Head of caudate nucleus (tissue), 42 donors: ENCODE results near the gene KCNH8.
"Not testable (repeated sequence)": the region's sequence is repeated elsewhere in the genome, so short reads cannot be mapped to it uniquely, and the experiment has no call there.

Source experiments
- DNase-seq, 42 donors: peaks; one replicate each; pipeline versions ENCODE4 v3.0.0 to v3.0.0-alpha.2; 2020 to 2021; ENCODE audit warnings: mixed read lengths in 7 of 42
- intact Hi-C: fragments of 100-400 bp; cut with DNase I; formaldehyde crosslinking; loops from one replicate; pipeline ENCODE4 v1.15.0; 2022

Gene KCNH8

DNA sequence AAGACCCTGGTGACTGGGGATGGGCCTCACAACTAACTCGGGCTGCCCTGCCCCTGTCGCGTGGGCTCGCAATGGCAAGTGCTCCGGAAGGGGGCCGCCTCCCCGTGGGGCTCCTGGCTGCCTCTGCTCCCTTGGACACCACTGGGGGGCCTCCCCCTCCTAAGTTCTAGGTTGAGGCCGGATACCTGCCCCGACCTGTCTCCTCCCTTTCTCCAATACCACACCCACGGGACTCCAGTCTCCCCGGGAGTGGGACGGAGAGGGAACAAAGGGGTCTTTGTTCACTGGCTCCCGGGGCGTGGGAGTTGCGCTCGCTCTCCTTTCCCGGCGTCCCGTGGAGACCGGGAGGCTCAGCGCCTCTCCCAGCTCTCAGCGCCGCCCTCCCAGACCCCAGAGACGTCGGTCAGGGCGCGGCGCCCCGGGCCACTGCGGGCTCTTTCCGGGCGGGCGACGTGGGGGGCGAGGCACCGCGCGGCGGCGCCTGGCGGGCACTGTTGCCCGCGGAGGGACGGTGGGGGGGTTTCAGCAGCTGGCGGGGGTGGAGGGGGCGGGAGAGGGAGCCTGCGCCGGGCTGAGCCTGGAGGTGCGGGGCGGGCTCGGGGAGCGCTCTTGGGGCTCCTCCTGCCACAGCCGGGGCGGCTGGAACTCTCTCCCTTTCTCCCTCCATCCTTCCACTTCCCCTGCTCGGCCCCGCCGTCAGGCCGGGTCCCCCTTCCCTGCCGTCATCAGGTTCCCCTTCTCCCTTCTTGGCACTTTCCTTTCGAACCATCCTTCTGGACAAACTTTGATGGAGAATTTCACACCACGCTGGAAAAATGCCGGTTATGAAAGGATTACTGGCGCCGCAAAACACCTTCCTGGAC lies at the start of gene KCNH8:
KCNH8 (plus strand) TSS at position 606 of the 863 bp plus-strand sequence; CDS start at position 816, 210 bp downstream.
- intact Hi-C loops: loop anchor here (5.0 kb wide), 1 partner anchor 49 kb away; no protein-coding TSS in a partner anchor
- DNase-seq: peak; percentile 43 to 90 (median 74)

DNA sequence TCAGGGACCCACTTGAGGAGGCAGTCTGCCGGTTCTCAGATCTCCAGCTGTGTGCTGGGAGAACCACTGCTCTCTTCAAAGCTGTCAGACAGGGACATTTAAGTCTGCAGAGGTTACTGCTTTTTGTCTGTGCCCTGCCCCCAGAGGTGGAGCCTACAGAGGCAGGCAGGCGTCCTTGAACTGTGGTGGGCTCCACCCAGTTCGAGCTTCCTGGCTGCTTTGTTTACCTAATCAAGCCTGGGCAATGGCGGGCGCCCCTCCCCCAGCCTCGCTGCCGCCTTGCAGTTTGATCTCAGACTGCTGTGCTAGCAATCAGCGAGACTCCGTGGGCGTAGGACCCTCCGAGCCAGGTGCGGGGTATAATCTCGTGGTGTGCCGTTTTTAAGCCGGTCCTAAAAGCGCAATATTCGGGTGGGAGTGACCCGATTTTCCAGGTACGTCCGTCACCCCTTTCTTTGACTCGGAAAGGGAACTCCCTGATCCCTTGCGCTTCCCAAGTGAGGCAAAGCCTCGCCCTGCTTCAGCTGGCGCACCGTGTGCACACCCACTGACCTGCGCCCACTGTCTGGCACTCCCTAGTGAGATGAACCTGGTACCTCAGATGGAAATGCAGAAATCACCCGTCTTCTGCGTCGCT lies 45.5 kb upstream of the KCNH8 start:
- DNase-seq: peak in 2 of 42 donors; percentile 4 to 11
- intact Hi-C loops: not testable (repeated sequence)

DNA sequence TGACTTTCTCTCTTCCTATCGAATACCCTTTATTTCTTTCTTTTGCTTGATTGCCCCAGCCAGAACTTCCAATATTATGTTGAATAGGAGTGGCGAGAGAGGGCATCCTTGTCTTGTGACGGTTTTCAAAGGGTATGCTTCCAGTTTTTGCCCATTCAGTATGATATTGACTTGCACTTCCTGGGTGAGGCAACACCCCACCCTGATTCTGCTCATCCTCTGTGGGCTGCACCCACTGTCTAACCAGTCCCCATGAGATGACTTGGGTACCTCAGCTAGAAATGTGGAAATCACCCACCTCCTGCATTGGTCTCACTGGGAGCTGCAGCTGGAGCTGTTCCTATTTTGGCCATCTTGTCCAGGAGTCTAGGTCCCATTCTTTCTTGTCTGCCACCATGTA lies 44.8 kb upstream of the KCNH8 start:
- intact Hi-C loops: no loop called here

DNA sequence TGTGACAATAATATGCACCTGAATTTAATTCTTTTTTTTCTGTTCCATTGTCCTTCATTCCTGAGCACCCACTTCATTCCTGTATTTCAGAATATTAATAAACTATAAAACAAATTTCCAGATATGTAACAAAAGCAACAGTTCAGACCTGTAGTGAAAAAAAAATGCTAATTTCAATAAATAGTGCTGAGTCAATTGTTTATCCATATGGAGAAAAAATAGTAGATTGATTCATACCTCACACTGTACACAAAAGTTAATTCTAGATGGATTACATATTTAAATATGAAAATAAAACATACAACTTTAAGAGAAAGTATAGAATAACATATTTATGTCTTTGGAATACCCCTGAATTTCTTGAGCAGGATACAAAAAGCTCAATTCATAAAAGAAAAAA lies 43.9 kb upstream of the KCNH8 start:
- intact Hi-C loops: no loop called here
- no peak for DNase-seq

More for the DNA sequence above, 44.8 kb upstream of the KCNH8 start:
- no peak for DNase-seq

DNA sequence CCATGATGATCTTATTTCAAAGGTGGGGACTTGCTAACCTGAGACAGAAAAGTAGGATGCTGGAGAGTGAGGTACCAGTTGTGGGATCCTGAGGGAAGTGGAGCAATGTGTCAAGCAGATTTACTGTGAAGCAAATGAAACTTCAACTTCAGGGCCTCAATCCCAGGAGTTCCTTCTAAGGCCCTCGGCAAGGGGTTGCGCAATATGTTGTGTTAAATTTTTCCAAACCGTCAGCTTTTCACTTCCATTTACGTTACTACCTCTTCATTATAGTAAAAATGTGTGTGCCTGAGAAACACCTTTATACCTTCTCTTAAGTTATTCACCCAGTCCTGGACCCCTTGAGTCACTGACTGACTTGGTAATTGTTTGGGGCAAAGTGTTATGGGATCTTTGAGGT lies 42.5 kb upstream of the KCNH8 start:
- no peak for DNase-seq

DNA sequence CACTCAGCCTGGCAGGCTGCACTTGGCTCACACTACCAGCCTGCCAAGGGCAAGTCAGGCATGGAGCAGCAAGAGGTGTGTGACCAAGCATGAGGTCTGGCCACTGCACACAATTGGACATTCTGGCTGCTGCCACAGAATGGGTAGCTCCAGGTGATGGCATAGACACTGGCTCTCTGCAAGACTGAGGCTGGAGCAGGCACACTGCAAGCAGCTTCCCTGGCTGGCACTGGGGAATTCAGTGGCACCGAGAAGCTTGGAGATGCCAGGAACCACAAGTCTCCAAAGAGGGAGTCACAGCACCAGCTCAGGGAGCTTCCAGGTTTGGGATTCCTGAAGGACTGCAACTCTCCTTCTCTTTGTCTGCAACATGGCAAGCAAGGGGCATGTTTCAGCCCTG lies 42.0 kb upstream of the KCNH8 start:
- intact Hi-C loops: no loop called here
- DNase-seq: no peak

More for the DNA sequence above, 42.5 kb upstream of the KCNH8 start:
- intact Hi-C loops: no loop called here

DNA sequence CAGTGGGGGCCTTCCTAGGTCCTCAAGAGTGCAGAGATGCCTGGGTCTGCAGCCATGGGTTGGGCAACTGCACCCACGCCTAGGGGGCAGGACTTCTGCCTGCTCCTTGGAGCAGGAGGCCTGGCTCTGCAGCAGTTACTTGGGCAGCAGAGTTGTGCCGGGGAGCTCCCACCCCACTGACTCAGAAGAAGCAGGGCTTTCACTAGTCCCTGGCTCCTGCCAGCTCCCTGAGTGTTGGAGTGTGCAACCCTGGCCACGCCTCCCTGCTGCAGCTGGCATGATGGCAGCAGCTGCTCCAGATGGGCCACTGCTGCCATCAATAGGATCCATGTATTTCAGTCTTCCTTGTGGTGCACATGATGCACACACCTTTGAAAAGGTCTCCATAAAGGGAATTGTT lies 40.6 kb upstream of the KCNH8 start:
- intact Hi-C loops: no loop called here
- DNase-seq: peak in 29 of 42 donors; percentile 4 to 63 (median 27)

DNA sequence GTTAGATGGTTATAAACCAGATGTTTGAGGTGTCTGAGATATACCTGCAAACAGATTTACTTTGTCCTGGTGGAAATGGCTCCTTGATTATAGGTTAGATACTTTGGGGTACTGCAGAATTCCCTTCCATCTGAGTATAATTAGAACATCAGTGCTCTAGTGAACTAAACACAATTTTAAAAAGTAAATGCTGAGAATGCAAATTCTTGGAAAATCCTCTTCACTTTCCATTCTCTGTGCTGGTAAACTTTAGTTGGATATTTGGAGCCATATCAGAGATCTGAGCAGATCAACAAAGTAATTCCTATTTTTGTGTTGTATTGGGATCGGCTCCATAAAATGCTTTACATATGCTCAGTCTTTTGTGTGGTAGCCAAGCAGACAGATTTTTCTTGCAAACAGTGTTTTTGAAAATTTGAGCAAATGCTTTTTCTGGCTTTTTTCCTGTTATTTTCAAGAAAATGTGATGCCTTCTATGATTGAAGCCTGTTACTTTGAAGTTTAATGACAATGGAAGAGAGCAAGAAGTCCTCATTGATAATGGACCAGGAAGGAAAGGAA lies 37.9 kb upstream of the KCNH8 start:
- no peak for DNase-seq
- intact Hi-C loops: no loop called here

DNA sequence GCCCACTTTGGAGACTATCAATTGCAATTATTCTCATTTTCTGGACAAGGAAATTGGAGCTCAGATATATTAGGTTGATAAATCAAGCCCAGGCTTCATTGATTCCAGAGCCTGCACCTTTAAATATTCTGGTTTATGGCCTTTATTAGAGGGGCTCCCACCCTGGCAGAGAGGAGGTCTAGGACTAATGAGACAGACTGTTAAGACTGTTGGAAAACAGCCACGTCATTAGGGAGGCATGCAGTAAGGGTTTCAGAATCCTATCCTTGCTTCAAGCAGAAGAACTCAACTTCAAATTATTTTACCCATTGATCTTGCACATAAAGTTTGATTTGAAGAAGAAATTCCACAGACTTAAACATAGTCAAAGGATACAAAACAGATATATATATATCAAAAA lies 33.8 kb upstream of the KCNH8 start:
- DNase-seq: no peak
- intact Hi-C loops: no loop called here

DNA sequence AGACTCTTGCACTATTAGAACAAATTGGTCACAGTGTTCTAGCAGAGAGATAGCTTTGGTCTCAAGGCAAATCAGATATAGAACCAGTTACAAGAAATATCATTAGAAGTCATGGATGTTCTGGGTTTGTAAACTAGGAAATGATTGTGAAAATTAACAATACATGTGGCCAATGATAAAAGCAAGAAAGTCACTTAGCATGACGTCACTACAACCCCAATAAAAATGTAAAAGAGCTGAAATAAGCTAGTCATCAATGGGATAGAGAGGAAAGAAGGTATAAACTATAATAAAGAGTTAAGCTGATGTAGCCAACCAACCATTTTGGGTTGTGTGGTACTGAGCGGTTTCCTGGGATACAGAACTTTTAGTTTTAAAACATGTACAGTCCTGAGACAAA lies 32.1 kb upstream of the KCNH8 start:
- intact Hi-C loops: no loop called here
- no peak for DNase-seq

DNA sequence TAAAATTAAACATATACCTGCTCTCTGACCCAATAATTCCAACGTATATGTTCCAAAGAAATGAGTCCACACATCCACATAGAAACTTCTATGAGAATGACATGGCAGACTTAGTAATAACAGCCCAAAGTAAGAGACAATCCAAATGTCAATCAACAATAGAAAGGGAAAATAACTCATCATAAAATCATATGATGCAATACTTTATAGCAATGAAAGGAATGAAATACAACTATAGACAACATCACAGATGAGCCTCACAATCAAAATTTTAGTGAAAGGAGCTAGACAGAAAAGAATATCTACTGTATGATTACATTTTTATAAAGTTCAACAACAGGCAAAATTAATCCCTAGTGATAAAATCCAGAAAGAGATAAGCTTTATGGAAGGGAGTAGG lies 23.6 kb upstream of the KCNH8 start:
- DNase-seq: no peak
- intact Hi-C loops: no loop called here

DNA sequence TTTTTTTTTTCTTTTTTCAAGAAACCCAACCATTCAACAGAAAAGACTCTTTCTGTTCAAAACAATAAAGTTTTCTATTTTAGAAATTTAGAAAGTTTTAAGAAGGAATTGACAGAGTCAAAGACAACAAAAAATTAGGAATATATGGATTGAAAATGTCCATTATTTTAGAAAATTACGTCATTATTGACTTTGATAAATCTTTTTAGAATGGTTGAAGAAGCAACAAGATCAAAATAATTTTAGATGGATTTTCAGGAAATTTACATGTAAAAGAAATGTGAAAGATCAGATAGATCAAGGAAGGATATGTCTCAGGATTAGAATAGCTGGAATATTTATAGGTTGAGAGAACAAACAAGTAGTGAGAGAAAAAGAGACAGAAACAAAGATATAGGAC lies 8.4 kb upstream of the KCNH8 start:
- no peak for DNase-seq
- intact Hi-C loops: no loop called here

DNA sequence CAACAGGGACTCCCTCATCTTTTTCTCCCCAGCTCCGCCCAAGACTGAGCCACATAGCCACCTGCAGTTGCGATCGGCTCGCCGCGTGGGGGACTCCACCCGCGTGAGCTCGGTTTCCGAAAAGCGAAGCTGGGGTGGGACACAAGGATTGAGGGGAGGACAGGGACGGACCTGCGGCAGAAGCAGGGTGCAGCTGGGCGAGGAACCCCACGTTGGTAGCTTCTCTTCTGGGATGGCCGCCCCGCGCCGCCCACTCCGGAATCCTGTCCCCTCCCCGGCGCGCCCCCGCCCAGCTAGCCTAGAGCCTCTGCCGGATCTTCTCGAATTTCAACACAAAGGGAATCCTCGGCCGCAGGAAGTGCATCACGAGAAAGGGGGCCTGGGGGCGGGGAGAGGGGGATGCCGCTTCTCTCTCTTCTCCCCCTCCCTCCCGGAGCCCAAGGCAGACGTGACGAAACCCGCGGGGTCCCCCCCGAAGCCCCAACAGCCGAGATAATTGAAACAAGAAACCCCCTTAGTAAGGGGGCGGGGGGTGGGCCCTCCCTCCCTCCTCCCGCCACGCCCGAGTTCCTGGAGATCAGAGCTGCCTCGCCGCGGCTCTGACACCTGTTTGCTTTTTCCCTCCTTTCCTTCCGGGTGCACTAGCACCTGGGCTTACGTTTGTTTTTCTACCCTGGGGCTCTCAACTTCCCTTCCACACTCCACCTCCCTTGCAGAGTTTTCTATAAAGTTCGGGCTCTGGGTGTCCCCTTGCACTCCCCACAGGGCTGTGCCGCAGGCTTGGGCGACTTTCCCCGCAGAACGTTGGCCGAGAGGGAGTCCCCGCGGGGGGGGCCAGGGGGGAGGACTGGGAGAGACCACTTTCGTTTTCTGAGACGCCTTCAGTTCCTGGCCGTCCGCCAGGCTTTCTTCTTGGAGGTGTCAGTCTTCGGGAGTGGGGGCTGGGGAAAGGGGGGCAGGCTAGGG lies 1.3 kb upstream of the KCNH8 start:
- intact Hi-C loops: loop anchor here (5.0 kb wide), 1 partner anchor 50 kb away; no protein-coding TSS in a partner anchor
- DNase-seq: peak; percentile 63 to 92 (median 79)

DNA sequence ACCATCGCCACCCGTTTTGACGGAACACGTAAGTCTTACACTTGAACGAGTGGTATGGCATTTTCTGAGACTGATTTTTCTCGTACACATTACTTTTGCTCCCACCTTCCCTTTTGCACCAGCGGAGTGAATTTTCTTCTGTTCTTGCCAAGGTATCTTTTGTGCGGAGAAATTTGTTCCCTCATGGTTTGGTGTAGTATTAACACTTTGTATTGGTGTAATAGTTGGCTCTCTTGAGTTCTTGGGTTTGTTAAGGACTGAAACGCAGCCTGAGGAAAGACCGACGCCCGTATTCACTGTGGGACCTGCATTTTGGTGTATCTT lies 420 bp downstream of the KCNH8 start:
- DNase-seq: no peak
- intact Hi-C loops: loop anchor here (5.0 kb wide), 1 partner anchor 49 kb away; no protein-coding TSS in a partner anchor

DNA sequence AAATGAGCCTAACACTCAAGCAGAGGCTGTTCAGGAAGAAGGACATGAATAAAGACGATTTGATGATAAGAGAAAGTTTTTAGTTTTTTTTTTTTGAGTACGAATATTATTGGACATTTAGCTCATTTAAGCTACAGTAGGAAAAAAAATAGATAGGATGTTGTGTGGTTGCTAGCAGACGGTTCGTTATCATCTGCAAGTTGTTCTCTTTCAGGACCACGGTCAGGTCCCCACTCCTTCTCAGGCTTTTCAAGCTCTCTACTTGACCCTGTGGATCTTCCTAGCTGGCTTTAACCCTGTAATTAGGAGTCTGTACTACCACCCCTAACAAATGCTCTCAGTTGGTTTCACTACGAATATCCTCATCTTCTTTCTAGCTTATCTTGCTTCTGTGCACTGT lies 1.1 kb downstream of the KCNH8 start:
- peak in 23 of 42 donors; percentile 18 to 81 (median 38) for DNase-seq
- intact Hi-C loops: loop anchor here (5.0 kb wide), 1 partner anchor 48 kb away; no protein-coding TSS in a partner anchor

DNA sequence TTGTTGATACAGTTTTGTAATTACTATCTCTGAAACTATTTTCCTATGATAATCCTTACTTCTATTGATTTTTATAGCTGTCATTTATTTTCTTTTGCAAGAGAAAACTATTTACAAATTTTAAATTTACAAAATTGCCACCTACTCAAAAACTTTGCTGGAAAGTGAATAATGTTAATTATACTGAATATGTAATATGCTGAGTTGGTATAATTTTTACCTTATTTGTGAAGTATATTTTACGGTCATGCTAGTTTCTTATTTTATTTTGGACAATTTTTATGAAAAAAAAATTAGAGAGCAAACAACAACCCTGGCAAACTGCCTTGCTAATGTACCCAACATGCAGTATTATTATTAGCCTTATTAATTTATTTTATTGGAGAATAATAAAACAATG lies 2.9 kb downstream of the KCNH8 start:
- intact Hi-C loops: no loop called here
- no peak for DNase-seq

DNA sequence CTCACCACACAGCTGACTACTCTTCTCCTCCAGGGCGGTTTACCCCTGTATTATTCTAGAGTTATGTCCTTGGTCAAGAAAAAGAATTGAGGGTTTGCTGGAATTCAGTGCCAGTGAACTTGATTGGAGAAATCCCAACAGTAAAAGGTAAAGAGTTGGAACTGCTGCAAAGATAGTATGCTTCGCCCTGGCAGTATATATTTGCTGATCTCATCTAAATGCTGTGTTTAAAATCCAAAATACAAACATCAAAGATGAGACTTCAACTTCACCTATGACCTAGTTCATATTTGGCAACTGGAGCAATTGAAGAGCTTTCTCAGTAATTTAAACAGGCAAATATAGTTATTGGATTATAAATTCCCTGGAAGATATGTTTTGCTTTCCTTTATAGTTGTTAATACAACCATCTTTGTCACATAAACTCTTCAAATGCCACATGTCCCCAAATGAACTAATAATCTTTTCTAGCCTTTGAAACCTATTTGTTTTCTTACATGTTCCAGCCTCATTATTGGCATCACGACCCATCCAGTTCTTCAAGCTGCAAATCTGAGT lies 6.5 kb downstream of the KCNH8 start:
- intact Hi-C loops: no loop called here
- DNase-seq: no peak

DNA sequence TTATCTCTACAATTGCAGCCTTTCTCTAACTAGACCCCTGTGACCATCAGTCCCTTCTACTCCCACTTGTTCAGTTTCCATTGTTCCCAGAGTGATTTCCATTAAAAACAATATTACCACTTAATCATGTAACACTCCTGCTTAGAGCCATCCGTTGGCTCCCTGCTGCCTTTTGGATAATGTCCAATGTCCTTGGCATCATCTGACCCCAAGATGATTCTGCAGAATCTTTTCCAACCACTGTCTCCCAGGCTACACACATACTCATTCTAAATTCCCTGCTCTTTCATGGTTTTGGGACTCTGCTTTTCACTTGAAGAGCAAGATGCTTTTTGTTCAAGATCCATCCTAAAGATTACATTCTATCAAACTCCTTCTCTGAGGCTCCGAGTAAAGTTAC lies 7.1 kb downstream of the KCNH8 start:
- DNase-seq: peak in 24 of 42 donors; percentile 10 to 83 (median 40)
- intact Hi-C loops: no loop called here
